Measurements from ENCODE around the gene HINT1.
A peak's percentile ranks its signal among the peaks of the same experiment; 100 is the strongest.

The HINT1 gene

DNA sequence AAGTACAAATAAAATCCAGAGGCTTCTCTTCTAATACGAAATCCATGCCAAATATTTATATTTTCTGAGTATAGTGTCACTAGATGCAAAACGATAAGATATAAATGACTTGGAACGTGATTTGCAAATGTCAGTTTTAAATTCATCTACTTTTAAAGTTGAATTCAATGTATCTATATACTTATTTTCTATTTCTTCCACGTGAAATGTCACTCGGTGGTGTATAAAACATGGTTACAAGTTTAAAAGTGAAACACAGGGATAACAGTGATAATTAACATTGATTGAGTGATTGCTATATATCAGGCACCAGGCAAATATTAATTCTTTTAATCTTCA, 54.8 kb downstream of the HINT1 start:
- DNase-seq, result no peak

DNA sequence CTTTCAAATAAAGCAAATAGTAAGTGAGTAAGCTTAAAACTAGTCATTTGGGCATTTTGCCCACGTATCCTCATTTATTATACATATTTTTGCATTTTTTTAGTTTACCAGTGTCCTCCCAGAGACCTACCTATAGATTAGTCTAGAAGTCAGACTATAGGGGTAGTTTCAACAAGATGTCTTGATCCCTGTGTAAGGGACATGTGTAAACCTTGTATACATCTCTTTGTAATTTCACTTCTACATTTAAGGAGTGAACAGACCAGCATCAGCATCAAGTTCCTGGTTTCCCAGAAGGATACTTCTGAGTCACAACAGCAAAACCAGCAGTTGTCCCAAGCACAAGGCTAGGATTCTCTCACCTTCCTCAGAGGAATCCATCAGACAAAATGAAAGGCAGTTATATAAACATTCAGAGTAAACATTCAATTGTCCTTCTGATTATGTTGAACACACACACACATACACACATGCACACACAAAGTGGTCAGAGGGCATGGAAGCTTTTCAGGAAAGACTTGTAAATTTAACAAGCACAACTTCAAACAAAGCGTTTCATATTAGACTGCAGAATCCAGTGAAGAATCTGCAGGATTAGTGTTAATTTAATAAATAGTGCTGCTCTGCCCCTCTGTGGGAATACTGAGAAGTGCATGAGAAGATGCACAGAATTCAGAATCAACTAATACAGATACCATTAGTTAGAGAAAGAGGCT, 55.4 kb downstream of the HINT1 start:
- DNase-seq, result peak in 12 of 51 donors; percentile 2 to 73 (median 18)

Data from hypothalamus (tissue), 51 donors.